T-helper 2 cell (primary cell): Measurements from ENCODE around the gene RHOF.
"Not testable (repeated sequence)": the region's sequence is repeated elsewhere in the genome, so short reads cannot be mapped to it uniquely, and the experiment has no call there.

Source experiments
- DNase-seq, 5 experiments: peaks; one replicate each; pipeline versions ENCODE4 v3.0.0 to v3.0.0-alpha.2; 2012 to 2022

Gene RHOF

GRCh38 chr12:121774968-121775474 is 18.5 kb downstream of the RHOF start:
- DNase-seq: no peak

GRCh38 chr12:121773011-121773777 is 20.3 kb downstream of the RHOF start:
- peak; percentile 55 to 88 (median 65) for DNase-seq

DNA sequence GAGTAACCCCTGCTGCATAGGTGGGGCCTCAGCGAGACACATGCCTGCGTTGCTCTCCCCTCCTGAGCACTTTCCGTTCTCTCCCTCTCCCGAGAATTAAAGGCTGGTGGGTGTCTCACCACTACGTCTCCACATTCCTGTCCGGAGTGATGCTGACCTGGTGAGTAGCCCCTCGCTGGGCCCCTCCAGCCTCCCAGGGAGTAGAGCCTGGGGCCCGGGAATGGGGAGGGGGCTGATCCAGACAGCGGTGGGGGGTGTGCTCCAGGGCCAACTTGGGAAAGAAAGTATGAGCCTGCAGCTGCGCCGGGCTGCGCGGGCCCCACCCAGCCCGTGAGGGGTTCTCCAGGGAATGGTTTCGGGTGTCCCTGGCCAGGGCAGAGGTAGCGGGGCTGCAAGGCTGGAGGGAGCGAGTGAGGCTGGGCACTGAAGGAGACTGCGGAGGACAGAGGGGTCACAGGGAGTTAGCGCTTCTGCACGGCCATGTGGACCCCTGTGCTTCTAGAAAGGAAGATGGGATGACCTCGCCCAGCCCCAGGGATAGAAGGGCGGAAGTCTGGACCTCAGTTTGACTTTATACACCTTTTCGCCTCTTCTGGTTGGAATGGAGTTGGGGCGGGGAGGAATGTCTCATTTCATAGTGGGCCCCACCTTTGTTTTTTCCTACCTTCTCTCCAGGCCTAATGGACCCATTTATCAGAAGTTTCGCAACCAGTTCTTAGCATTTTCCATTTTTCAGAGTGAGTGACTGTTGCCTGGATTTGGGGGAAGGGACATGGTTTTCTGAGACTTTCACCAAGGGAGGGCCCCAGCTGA is 22.5 kb downstream of the RHOF start:
- DNase-seq: no peak

DNA sequence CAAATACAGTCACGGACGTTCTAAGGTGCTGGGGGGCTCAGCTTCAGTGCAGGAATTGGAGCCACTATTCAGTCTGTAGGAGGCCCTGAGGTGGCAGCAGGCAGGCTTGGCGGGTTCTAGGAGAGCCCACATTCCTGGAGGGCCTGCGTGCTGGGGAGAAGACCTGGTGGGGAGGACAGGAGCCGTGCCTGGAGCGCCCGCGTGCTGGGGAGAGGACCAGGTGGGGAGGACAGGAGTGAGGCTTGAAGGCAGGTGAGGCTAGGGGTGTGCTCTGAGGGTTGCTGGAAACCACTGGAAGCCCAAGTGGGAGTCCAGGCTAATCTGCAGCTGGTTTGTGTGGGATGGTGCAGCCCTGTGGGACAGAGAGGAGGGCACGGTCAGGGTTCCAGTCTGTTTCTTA is 23.1 kb downstream of the RHOF start:
- no peak for DNase-seq

GRCh38 chr12:121769831-121770301 is 23.6 kb downstream of the RHOF start:
- no peak for DNase-seq

GRCh38 chr12:121769297-121769830 is 24.1 kb downstream of the RHOF start:
- no peak for DNase-seq

- DNase-seq: no peak
Measured at GRCh38 chr12:121767525-121768016, 25.9 kb downstream of the RHOF start.

- no peak for DNase-seq
Measured at GRCh38 chr12:121766290-121767039, 27.0 kb downstream of the RHOF start.

GRCh38 chr12:121765573-121765972 is 27.9 kb downstream of the RHOF start:
- no peak for DNase-seq

DNA sequence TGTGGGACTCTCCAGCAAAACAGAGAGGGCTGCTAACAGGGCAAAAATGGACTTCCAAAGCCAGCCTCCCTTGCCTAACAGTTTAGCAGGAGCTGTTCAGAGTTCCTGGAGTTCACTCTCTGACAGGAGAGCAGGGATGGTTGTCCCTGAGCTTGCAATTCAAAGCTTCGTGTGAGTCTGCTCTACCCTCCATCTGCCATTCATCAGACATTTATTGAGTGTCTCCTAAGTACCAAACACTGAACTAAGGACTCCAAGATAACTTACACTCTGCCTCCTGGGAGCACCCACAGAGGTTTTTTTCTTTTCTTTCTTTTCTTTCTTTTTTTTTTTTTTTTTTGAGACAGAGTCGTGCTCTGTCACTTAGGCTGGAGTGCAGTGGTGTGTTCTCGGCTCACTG is 28.7 kb downstream of the RHOF start:
- no peak for DNase-seq

DNA sequence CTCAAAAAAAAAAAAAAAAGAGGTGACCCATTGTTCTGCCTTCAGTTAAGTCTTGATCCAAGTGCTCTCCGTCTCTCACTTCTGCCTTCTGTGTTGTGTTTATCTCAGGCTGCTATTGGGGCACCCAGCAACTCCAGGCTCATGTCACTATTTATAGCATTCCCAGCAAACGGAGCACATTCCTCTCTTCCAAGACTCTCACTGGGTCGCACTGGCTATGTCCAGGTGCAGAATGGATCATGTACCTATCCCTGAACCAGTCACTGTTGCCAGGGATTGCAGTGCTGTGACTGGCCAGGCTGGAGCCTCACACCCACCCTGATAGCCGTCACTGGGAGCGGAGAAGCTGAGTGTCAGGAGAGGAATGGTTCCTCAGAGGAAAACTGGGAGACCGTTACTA is 31.2 kb downstream of the RHOF start:
- no peak for DNase-seq

DNA sequence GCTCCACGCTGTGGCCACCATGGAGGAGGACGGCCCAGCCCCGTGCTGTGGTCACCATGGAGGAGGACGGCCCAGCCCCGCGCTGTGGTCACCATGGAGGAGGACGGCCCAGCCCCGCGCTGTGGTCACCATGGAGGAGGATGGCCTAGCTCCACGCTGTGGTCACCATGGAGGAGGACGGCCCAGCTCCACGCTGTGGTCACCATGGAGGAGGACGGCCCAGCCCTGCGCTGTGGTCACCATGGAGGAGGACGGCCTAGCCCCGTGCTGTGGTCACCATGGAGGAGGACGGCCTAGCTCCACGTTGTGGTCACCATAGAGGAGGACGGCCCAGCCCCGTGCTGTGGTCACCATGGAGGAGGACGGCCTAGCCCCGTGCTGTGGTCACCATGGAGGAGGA is 35.0 kb downstream of the RHOF start:
- not testable (repeated sequence) for DNase-seq

DNA sequence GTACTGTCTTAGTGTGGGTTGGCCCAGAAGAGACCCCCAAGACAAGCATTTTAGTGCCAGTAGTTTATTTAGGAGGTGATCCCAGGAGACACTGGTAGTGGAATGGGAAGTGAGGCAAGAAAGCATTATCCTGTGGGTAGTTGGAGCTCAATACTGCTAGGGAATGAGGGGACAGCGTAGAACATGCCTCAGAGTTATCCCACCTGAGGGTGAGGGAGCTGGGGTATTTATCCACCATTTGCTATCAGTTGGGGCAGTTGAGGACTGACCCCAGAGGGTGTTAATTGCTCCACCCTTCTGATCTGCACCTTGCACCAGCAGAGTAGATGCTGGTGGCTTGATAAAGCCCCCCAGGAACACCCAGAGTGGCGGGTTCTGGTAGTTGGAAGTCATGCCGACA is 37.9 kb downstream of the RHOF start:
- DNase-seq: no peak

DNA sequence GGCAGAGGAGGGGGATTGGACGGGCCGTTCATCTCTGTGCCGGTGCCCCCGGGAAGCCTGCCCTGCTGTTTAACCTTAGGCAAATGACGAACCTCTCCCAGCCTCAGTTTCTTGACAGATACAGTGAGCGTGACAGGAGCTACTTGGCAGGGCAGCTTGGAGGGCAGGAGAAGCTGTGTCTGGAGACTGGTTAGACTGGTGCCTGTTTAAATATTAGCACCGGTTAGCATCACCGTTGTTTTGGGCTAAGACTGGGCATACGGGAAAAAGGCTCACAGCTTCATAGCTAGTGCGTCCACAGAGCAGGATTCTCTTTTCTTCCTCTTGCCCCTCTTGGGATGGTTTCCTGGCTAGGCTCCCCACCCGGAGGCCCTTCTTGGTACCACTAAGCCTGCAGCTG is 38.7 kb downstream of the RHOF start:
- DNase-seq: no peak

DNA sequence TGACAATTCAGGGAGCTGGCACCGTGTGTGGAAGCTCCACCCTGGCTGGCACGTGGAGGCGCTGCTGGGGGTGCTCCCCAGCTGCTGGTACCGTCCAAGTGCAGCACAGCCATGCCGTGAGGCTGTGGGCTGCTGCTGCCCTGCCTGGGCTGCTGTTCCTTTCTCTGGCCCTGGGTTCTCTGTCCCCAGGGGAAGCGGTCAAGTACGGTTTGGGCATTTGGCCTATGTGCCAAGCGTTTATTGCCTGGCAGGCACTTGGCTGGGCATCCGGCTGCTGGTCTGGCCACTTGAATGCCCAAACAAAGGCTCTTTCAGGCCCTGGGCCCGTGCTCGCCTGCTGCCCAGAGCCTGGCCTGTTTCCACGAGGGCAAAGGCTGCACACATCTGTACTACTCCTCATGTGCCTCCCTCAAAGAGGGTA is 39.6 kb downstream of the RHOF start:
- DNase-seq: no peak

GRCh38 chr12:121751749-121752351 is 41.6 kb downstream of the RHOF start:
- DNase-seq: no peak

- DNase-seq: peak in 1 of 5 experiments; percentile 29
Measured at GRCh38 chr12:121751034-121751433, 42.5 kb downstream of the RHOF start.

DNA sequence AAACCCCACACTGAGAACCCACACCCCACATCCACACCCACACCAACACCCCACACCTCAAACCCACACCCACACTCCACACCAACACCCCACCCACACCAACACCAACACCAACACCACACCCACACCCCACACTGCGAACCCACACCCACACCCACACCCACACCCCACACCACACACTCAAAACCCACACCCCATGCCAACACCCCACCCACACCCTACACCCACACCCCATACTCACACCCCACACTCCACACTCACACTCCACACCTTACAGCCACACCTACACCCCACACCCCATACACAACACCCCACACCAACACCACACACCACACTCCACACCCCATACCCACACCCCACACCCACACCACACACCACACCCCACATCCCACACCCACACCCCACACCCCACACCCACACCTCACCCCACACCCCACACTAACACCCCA is 43.0 kb downstream of the RHOF start:
- DNase-seq: peak in 2 of 5 experiments; percentile 32 to 42

GRCh38 chr12:121749267-121749666 is 44.2 kb downstream of the RHOF start:
- DNase-seq: no peak

DNA sequence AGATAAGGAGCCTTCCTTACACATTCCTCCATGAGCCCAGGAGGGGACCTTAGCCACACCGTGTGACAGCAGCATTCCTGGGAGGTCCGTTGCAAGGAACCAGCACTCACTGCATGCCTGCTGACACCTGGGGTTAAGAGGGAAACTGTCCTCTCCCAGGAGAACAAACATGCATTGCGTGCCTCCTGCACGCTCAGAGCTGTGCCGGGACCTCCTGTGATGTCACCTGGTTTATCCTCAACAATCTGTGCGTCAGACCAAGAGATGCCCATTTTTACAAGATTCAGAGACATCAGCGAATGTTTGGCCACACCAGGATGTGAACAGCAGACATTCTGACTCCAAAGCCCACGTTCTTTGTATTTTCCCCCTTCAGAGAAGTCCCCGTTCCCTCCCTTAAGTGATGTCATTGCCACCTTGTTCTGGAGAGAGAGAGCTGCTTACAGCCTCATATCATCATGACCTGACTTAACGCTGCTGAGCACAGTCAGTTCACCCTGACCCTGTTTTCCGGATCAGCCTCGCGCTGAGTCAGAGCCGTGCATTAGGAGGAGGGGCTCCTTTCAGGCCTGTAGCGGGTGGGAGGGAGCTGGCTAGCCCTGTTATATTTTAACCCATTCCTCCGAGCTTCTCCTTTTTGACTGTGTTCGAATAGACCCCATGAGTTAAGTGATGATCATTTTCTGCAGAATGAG is 44.8 kb downstream of the RHOF start:
- DNase-seq: peak in 1 of 5 experiments; percentile 40

DNA sequence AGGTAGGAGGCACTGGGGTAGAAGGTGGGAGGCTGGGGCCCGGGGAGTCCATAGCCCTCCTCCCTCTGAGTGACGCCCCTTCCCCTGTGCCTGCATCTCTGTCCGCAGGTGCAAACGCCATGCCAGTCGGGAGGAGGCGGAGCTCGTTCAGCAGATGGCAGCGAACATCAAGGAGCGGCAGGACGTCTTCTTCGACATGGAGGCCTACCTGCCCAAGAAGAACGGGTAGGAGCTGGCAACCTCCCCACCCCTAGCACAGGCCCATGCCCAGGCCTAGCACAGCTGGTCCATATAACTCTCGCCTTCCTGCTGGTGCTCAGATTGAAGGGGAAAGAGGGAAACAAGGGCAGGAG is 45.3 kb downstream of the RHOF start:
- no peak for DNase-seq
